Renal cortical epithelial cell (primary cell): ENCODE results near the gene YAF2. TPM values are rescaled to one million over a fixed set of nuclear protein-coding genes. Genes with fewer than 3 reads are reported as not detected.

Experiments
- total RNA-seq: library from RNA; depleted of rRNA; stranded (reverse); fragments of >200 nt; gene quantifications from 2 replicates; pipeline ENCODE4 v1.2.3, GENCODE V29; 2014

YAF2 gene
- total RNA-seq, 1 donor from 2014 or later, result 25.9 TPM

Other genes starting within 250 kb of the YAF2 start
- gene GXYLT1, start 93.4 kb downstream of the YAF2 start, total RNA-seq, result 13.9 and 24.0 TPM in 2 replicates
- gene ZCRB1, start 87.8 kb upstream of the YAF2 start, total RNA-seq, result 23.4 and 31.2 TPM in 2 replicates
- 106 and 109 TPM in 2 replicates for gene PPHLN1, start 87.9 kb upstream of the YAF2 start, total RNA-seq